ENCODE measurements around the gene ARHGEF38.
"Not testable (repeated sequence)": the region's sequence is repeated elsewhere in the genome, so short reads cannot be mapped to it uniquely, and the experiment has no call there.

Gene ARHGEF38

DNA sequence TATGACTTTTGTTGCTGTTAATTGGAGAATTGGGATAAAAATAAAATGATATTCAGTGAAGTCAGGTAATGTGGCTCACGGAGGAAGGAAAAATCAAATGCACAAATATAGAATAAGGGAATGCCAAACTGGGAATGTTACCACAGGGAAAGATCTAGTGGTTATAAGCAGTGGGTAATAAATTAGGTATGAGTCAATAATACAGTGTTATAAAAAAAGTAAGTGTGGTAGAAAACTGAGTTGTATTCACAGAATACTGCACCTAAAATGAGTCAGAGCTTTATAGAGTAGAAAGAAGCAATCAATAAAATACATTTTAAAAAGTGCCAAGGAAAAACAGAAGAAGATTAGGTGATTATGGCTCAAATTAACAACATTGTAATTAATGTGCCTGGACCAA, 121.6 kb downstream of the ARHGEF38 start:
- Mint-ChIP-seq H3K27me3 (ENCODE audit: low read depth) (peaks cover 28% of the 10 kb centered on the region), H3K9me3 (no peaks in the 10 kb centered on the region), H3K36me3 (ENCODE audit: low read depth) (no peaks in the 10 kb centered on the region), H3K4me3 (no peak overlapping the region), H3K27ac (no peak overlapping the region), H3K4me1 (ENCODE audit: low read depth) (no peaks in the 10 kb centered on the region)

- H3K4me1 Mint-ChIP-seq (ENCODE audit: low read depth), result no peaks in the 10 kb centered on the region
- peaks cover 11% of the 10 kb centered on the region for H3K27me3 Mint-ChIP-seq (ENCODE audit: low read depth)
- no peak overlapping the region for H3K4me3 Mint-ChIP-seq
- peaks cover 6% of the 10 kb centered on the region for H3K36me3 Mint-ChIP-seq (ENCODE audit: low read depth)
- H3K9me3 Mint-ChIP-seq, result no peaks in the 10 kb centered on the region
- H3K27ac Mint-ChIP-seq, result no peak overlapping the region
Observed at GRCh38 chr4:105677709-105678108, 125.3 kb downstream of the ARHGEF38 start.

- no peak overlapping the region for H3K4me3 Mint-ChIP-seq
- no peaks in the 10 kb centered on the region for H3K9me3 Mint-ChIP-seq
- peaks cover 10% of the 10 kb centered on the region for H3K36me3 Mint-ChIP-seq (ENCODE audit: low read depth)
- no peaks in the 10 kb centered on the region for H3K4me1 Mint-ChIP-seq (ENCODE audit: low read depth)
- H3K27me3 Mint-ChIP-seq (ENCODE audit: low read depth), result no peaks in the 10 kb centered on the region
- H3K27ac Mint-ChIP-seq, result no peak overlapping the region
Observed at GRCh38 chr4:105679186-105679585, 126.8 kb downstream of the ARHGEF38 start.

DNA sequence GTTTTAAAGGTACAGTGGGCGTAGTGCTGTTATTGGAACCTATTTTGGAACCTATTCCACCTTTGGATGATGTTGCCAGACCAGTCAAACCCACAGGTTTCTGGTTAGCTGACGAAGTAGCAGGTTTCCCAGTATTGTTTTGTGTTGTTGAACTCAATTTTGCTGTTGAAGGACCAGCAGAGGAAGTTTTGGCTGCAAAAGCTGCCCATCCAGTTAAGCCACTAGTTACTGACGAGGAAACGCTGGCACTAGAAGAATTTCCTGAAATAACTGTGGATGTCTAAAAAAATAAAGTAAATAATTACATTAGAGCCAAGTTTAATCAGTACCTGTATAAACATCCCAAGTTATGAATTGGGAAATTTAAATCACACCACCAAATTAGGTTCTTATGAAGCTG, 130.6 kb downstream of the ARHGEF38 start:
- no peak overlapping the region for H3K27ac Mint-ChIP-seq

DNA sequence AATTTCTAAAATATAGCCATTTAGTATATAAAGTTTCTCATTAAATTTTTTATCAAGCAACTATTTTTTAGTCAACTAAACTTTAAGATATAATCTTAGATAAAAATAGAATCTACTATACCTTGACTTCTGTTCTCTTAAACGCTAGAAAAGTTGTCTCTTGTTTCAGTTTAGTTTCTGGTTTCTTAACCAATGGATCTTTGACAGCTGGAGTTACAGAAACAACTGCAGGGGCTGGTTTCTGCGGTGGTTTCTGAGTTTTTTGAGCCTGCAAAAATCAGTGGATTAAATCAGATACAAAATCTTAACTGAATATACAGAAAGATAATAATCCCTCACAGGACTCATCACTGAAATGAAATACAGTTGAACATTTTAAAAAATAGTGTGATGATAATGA, 134.2 kb downstream of the ARHGEF38 start:
- Mint-ChIP-seq H3K27me3 (ENCODE audit: low read depth) (no peaks in the 10 kb centered on the region), H3K27ac (no peak overlapping the region), H3K4me3 (no peak overlapping the region), H3K36me3 (ENCODE audit: low read depth) (peaks cover 25% of the 10 kb centered on the region), H3K4me1 (ENCODE audit: low read depth) (no peaks in the 10 kb centered on the region), H3K9me3 (no peaks in the 10 kb centered on the region)

More for the DNA sequence above, 130.6 kb downstream of the ARHGEF38 start:
- Mint-ChIP-seq H3K9me3 (no peaks in the 10 kb centered on the region), H3K4me3 (no peak overlapping the region), H3K27me3 (ENCODE audit: low read depth) (no peaks in the 10 kb centered on the region), H3K36me3 (ENCODE audit: low read depth) (peaks cover 14% of the 10 kb centered on the region), H3K4me1 (ENCODE audit: low read depth) (no peaks in the 10 kb centered on the region)

- H3K4me1 Mint-ChIP-seq (ENCODE audit: low read depth); H3K4me3 Mint-ChIP-seq; H3K27ac Mint-ChIP-seq; H3K27me3 Mint-ChIP-seq (ENCODE audit: low read depth); H3K9me3 Mint-ChIP-seq: not testable (repeated sequence)
- peaks cover 26% of the 10 kb centered on the region for H3K36me3 Mint-ChIP-seq (ENCODE audit: low read depth)
Observed at GRCh38 chr4:105694812-105695211, 142.4 kb downstream of the ARHGEF38 start.

DNA sequence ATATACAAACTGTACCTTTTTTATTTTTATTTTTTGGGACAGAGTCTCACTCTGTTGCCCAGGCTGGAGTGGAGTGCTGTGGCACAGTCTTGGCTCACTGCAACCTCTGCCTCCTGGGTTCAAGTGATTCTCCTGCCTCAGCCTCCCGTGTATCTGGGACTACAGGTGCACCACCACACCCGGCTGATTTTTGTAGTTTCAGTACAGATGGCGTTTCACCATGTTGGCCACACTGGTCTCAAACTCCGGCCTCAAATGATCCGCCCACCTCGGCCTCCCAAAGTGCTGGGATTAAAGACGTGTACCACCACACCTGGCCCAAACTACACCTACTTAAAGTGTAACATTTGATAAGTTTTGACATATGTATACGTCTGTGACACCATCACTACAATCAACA, 143.4 kb downstream of the ARHGEF38 start:
- H3K36me3 Mint-ChIP-seq (ENCODE audit: low read depth), result peaks cover 21% of the 10 kb centered on the region
- not testable (repeated sequence) for H3K27me3 Mint-ChIP-seq (ENCODE audit: low read depth); H3K4me1 Mint-ChIP-seq (ENCODE audit: low read depth); H3K27ac Mint-ChIP-seq; H3K4me3 Mint-ChIP-seq; H3K9me3 Mint-ChIP-seq

DNA sequence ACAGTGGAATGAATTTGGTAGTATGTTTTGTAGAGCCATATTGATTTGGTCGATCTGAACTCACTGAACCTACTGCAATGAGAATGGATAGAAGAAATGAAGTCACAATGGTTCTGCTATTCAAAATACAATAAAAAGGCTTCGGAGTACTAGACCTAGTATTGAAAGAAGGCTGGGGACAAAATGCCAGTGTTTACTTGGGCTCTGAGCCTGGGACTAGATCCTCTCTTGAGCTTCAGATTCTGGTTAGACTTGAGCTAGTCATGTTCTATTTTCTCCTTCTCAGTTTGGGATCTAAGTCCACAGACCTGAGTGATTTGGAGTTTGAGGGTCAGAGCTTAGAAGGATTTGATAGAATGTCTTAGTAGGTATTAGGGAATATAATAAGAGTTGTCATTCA, 146.2 kb downstream of the ARHGEF38 start:
- Mint-ChIP-seq H3K27me3 (ENCODE audit: low read depth) (no peaks in the 10 kb centered on the region), H3K4me1 (ENCODE audit: low read depth) (peaks cover 4% of the 10 kb centered on the region), H3K4me3 (no peak overlapping the region), H3K27ac (no peak overlapping the region), H3K36me3 (ENCODE audit: low read depth) (peaks cover 16% of the 10 kb centered on the region), H3K9me3 (no peaks in the 10 kb centered on the region)

- peaks cover 3% of the 10 kb centered on the region for H3K36me3 Mint-ChIP-seq (ENCODE audit: low read depth)
- peak overlapping the region; percentile 92 for H3K27ac Mint-ChIP-seq
- H3K27me3 Mint-ChIP-seq (ENCODE audit: low read depth), result no peaks in the 10 kb centered on the region
- peak overlapping the region; percentile 98 for H3K4me3 Mint-ChIP-seq
- H3K4me1 Mint-ChIP-seq (ENCODE audit: low read depth), result peaks cover 24% of the 10 kb centered on the region
- no peaks in the 10 kb centered on the region for H3K9me3 Mint-ChIP-seq
Observed at GRCh38 chr4:105707782-105708180, 155.4 kb downstream of the ARHGEF38 start.

DNA sequence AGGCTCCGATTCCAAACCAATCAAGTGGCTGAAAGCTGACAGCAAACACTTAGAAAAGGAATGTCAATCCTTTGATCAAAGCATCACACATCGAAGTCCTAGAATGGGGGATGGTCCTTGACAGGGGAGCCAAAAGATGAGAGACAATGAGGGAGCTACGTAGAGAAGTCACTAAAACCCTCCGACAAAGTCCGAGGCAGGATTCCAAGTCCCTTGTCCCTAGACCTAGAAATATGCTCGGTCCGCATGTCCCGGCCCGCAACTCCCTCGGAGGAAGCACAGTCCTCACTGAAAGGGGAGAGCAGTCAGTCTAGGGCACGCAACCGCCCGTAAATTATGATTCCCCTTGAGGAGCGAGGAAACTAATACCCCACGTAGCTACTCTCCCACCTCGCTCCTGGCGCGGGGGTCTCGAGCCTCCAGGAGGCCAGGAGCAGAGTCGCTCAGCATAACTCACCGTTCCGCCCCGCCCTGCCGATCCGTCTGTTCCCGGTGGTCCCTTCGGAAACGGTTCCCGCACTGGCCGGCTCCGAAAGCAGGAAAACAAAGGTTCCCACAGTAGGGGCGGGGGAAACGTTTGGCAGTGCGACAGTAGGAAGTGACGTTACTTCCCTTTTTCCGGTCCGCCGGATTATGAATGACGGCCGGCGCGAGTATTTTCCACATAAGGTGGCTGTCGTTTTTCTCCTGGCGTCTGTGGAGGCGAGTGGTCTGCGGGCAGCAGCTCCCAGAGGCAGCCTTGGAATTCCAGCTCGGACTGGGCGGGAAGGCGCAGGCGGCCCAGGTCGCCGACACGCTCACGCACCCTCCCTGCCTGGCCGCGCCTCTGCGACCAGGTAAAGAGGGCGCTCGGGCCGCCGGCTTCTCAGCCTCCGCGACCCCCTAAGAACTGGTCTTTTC, 156.0 kb downstream of the ARHGEF38 start, which contains the start of the genes GSTCD and INTS12:
TSS of gene GSTCD (plus strand) at position 604 of the 900 bp plus-strand sequence. CDS start 8,830 bp downstream, outside the sequence.
TSS of gene INTS12 (minus strand) at position 509 of the 900 bp plus-strand sequence. CDS start 8,684 bp downstream, outside the sequence.
- H3K9me3 Mint-ChIP-seq, result no peaks in the 10 kb centered on the region
- H3K4me1 Mint-ChIP-seq (ENCODE audit: low read depth), result peaks cover 24% of the 10 kb centered on the region
- H3K36me3 Mint-ChIP-seq (ENCODE audit: low read depth), result peaks cover 3% of the 10 kb centered on the region
- H3K4me3 Mint-ChIP-seq, result peak within 1 kb of the TSS; percentile 98
- H3K27ac Mint-ChIP-seq, result peak within 1 kb of the TSS; percentile 92
- H3K27me3 Mint-ChIP-seq (ENCODE audit: low read depth), result no peaks in the 10 kb centered on the region

DNA sequence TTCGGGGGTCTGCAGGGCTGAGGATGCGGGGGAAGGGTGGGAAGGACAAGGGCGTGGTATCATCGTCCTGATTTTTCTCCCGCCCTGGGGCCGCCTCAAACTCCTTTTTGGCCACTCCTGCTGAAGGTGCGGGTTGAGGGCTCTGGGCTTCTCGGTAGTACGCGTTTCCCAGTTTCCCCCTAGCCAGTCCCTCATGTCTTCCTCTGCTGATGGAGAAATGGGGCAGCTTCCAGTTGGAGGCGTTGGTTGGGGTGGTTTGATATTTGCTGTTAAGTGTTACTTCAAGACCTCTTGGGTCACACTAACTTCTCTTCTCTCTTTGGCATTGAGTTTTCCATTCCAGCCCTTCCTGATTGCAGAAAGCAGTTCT, 156.6 kb downstream of the ARHGEF38 start:
- peaks cover 1% of the 10 kb centered on the region for H3K27me3 Mint-ChIP-seq (ENCODE audit: low read depth)
- no peaks in the 10 kb centered on the region for H3K9me3 Mint-ChIP-seq
- peaks cover 24% of the 10 kb centered on the region for H3K4me1 Mint-ChIP-seq (ENCODE audit: low read depth)
- H3K36me3 Mint-ChIP-seq (ENCODE audit: low read depth), result peaks cover 3% of the 10 kb centered on the region
- peak overlapping the region; percentile 98 for H3K4me3 Mint-ChIP-seq
- peak overlapping the region; percentile 86 for H3K27ac Mint-ChIP-seq

GRCh38 chr4:105710012-105710600, 157.7 kb downstream of the ARHGEF38 start:
- Mint-ChIP-seq H3K4me3 (no peak overlapping the region), H3K27me3 (ENCODE audit: low read depth) (peaks cover 3% of the 10 kb centered on the region), H3K9me3 (no peaks in the 10 kb centered on the region), H3K27ac (no peak overlapping the region), H3K36me3 (ENCODE audit: low read depth) (peaks cover 3% of the 10 kb centered on the region), H3K4me1 (ENCODE audit: low read depth) (peaks cover 24% of the 10 kb centered on the region)

DNA sequence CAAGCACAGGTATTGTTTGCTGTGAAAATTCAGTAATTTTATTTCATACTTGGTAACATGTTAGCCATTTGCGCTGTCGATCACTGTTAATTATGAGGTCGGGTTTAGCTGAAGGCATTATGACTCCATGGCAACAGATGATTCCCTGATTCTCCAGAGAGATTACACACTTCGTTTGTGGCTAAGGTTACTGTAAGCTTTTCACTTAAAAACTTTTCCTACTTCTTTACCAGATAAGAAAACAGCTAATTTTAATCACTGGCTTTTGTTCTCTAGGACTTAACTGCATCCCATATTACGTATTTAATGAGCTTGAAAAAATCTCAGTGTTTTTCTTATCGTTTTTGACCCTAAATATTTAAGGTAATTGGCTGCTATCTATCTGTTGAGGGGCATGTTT, 158.3 kb downstream of the ARHGEF38 start:
- no peak overlapping the region for H3K4me3 Mint-ChIP-seq
- peaks cover 23% of the 10 kb centered on the region for H3K4me1 Mint-ChIP-seq (ENCODE audit: low read depth)
- peaks cover 1% of the 10 kb centered on the region for H3K36me3 Mint-ChIP-seq (ENCODE audit: low read depth)
- H3K27ac Mint-ChIP-seq, result no peak overlapping the region
- peaks cover 3% of the 10 kb centered on the region for H3K27me3 Mint-ChIP-seq (ENCODE audit: low read depth)
- H3K9me3 Mint-ChIP-seq, result no peaks in the 10 kb centered on the region

GRCh38 chr4:105712766-105713165, 160.3 kb downstream of the ARHGEF38 start:
- Mint-ChIP-seq H3K4me1 (ENCODE audit: low read depth) (peaks cover 11% of the 10 kb centered on the region), H3K9me3 (no peaks in the 10 kb centered on the region), H3K27ac (no peak overlapping the region), H3K36me3 (ENCODE audit: low read depth) (no peaks in the 10 kb centered on the region), H3K27me3 (ENCODE audit: low read depth) (peaks cover 3% of the 10 kb centered on the region), H3K4me3 (no peak overlapping the region)

- Mint-ChIP-seq H3K27me3 (ENCODE audit: low read depth) (peaks cover 3% of the 10 kb centered on the region), H3K4me3 (no peak overlapping the region), H3K4me1 (ENCODE audit: low read depth) (peaks cover 11% of the 10 kb centered on the region), H3K27ac (no peak overlapping the region), H3K9me3 (no peaks in the 10 kb centered on the region), H3K36me3 (ENCODE audit: low read depth) (no peaks in the 10 kb centered on the region)
Observed at GRCh38 chr4:105714071-105714521, 161.7 kb downstream of the ARHGEF38 start.
